ENCODE data around the gene DNTTIP2. TPM values are rescaled to one million over a fixed set of nuclear protein-coding genes. Genes with fewer than 3 reads are reported as not detected.
A peak's percentile ranks its signal among the peaks of the same experiment; 100 is the strongest.
"Not testable (repeated sequence)": the region's sequence is repeated elsewhere in the genome, so short reads cannot be mapped to it uniquely, and the experiment has no call there.

The DNTTIP2 gene
- total RNA-seq, 1 donor from 2014 or later: 38.4 TPM

DNA sequence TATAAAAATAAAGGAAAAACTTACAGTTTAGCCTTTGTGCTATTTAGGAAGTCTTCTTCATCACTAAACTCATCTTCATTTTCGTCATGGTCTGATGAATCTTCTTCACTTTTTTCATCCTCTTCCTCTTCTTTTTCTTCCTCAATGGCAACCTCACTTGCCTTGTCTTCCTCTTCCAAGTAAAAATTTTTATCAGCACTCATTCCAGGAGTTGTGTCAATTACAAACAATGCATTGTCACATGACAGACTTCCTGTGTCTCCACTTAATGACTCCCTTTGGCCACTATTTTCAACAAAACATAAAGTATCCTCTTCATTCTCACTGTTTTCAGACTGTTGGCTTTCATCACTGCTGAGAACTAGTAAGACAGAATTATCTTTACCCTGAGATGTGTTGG is 2.8 kb downstream of the DNTTIP2 start:
- no peak for DNase-seq

DNA sequence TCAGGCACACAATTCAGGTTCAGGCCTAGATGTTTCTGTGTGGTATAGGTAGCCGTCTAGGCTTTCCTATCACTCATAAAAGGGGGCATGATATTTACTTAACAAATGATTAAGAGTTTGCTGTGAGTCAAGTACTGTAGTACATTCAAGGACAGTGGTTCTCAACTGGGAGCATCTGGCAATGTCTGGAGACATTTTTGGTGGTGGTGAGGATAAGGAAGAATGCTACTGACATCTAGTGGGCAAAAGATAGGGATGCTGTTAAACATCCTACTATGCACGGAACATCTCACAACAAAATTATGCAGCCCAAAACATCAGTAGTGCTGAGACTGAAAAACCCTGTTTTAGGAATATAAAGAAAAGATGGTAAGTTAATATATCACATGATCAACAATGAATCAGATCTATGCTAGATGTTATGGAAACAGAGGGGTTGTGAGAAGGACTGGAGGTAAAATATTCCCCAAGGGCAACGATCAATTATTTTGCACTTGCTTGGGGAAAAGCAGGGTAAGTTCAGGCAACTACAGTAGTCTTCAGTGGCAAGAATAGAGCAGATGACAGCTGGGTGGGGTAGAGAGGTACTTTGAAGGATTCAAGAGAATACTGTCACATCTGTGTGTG is 4.9 kb downstream of the DNTTIP2 start:
- DNase-seq: no peak

DNA sequence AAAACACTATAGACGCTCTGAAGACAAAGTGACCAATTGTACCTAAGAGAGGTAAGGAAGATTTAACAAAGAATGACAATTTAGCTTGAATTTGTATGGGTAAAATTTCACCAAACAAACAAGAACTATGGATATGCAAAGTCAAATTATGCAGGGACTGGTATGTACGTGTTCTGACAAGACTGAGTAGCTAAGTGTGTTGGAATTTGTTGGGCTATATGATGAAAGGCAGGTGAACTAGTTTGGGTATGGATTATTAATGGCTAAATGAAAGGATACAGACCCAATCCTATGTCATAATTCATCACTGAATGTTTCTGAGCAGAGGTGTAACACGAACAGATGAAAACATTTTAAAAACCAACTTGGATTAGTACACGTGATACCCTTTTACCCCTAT is 7.6 kb downstream of the DNTTIP2 start:
- no peak for DNase-seq

DNA sequence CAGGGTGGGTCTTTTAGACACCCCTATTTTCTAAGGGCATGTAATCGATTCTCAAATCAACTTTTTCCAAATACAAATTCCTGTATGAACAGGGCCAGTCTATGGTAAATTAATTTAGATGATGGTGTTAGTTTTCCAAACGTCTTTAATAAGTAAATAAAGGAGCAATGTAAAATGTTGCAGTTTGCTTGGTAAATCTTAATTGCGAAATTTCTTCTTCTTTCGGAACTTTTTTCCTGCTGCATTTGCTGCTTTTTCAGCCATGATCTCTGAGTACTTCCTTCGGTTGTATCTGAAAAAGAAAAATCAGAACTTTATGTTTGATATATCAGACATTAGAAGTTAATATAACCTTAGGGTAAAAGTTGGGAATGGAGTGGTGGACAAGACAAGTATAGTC is 9.4 kb downstream of the DNTTIP2 start:
- no peak for DNase-seq

DNA sequence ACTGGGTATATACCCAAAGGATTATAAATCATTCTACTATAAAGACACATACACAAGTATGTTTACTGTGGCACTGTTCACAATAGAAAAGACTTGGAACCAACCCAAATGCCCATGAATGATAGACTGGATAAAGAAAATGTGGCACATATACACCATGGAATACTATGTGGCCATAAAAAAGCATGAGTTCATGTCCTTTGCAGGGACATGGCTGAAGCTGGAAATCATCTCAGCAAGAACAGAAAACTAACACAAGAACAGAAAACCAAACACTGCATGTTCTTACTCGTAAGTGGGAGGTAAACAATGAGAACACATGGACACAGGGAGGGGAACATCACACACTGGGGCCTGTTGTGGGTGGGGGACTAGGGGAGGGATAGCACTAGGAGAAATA is 10.5 kb downstream of the DNTTIP2 start:
- DNase-seq: not testable (repeated sequence)

DNA sequence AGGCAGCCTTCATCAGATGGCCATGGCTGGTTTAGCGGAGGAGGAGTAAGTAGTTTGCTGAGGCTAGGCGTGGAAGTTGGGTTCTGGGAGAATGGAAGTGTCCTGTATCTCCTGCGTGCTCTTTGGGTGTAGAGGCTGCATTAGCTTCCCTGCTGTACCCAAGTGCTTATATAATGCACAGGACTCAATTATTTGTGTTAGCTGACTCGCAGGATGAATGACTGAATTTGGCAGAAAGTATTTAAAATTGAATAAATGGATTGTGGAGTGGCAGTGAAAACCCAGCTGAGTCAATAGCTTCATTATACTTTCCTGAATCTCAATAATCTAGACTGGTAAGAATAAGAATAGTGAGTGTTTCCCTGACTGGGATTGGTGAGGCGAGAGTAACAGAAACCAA is 13.8 kb downstream of the DNTTIP2 start:
- no peak for DNase-seq

DNA sequence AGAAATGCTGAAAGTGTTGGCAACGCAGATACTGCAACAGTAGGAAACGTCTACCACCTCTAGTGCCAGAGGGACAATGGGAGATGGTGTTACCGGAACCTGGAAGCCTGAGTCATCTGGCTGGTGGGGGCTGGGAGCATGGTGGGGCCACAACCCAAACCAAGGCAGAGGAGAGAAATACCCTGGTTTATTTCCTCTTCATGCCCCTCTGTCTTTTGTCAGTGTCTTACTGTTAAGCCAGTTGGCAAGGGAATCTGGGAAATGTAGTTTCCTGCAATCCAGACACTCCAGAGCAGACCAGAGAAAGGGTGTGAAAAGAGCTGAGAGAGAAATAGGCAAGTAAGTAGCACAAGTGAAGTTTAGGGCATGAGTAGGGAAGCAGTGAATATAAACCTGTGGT is 14.8 kb downstream of the DNTTIP2 start:
- DNase-seq: no peak

DNA sequence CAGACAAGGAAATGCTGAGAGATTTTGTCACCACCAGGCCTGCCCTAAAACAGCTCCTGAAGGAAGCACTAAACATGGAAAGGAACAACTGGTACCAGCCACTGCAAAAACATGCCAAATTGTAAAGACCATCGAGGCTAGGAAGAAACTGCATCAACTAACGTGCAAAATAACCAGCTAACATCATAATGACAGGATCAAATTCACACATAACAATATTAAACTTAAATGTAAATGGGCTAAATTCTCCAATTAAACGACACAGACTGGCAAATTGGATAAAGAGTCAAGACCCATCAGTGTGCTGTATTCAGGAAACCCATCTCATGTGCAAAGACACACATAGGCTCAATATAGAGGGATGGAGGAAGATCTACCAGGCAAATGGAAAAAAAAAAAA is 21.4 kb downstream of the DNTTIP2 start:
- not testable (repeated sequence) for DNase-seq

DNA sequence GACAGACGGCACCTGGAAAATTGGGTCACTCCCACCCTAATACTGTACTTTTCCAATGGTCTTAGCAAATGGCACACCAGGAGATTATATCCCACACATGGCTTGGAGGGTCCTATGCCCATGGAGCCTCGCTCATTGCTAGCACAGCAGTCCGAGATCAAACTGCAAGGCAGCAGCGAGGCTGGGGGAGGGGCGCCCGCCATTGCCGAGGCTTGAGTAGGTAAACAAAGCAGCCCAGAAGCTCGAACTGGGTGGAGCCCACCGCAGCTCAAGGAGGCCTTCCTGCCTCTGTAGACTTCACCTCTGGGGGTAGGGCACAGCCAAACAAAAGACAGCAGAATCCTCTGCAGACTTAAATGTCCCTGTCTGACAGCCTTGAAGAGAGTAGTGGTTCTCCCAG is 23.0 kb downstream of the DNTTIP2 start:
- not testable (repeated sequence) for DNase-seq

DNA sequence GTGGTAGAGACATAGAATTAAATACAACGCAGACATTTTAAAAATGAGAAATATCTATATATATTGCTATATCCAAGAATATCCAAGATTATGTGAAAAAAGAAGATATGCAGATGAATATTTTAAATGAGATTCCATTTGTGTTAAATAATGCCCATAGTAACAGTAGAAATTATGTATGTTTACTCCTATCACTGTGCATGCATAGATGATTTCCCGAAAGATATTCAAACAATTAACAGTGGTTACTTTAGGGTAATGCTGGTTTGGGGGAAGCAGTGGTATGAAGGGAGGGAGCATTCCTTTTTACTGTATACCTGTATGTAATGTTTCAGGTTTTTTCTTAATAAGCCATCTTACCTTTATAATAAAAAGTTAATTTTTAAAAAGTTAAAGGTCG is 25.1 kb downstream of the DNTTIP2 start:
- DNase-seq: no peak

DNA sequence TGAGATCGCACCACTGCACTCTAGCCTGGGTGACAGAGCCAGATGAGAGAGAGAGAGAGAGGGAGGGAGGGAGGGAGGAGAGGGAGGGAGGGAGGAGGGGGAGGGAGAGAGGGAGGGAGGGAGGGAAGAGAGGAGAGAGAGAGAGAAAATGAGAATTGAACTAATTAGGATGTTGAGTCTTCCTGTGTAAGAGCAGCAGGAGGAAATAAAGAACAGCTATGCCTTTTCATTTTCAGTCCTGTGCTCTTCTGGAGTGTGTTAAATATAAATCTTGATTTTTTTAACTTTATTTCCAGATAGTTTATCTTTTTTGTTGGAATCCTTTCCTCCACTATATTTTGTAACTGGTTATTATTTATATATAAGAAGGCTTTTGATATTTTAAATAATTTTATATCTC is 27.1 kb downstream of the DNTTIP2 start:
- DNase-seq: no peak

DNA sequence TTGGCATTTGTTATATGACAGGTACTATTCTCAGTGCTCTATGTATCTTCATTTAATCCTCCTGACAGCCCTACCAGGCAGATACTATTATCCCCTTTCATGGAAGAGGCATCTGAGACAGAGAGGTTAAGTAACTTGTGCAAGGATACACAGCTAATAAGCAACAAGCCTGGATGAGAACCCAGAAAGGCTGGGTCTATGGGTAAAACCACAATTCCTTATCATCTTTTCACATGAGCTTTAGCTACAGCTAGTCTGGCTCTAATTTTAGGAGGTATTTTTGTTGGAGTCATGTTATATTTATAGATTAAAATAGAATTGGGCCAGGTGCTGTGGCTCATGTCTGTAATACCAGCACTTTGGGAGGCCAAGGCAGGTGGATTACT is 27.7 kb downstream of the DNTTIP2 start:
- DNase-seq: no peak

DNA sequence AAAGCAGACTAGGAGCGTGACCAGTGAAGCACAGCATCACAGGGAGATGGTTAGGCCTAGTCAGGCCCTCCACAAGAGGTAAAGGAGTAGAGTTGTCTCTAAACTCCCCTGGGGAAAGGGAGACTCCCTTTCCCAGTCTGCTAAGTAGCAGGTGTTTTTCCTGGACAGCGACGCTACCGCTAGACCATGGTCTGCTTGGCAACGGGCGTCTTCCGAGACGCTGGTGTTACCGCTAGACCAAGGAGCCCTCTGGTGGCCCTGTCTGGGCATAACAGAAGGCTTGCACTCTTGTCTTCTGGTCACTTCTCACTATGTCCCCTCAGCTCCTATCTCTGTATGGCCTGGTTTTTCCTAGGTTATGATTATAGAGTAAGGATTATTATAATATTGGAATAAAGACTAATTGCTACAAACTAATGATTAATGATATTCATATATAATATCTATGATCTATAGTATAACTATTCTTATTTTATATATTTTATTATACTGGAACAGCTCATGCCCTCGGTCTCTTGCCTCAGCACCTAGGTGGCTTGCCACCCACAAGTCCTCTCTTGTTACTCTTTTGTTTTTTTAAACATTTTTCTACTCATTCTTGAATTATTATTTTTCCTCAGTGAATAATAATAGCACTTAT is 28.2 kb downstream of the DNTTIP2 start:
- peak; percentile 37 for DNase-seq

DNA sequence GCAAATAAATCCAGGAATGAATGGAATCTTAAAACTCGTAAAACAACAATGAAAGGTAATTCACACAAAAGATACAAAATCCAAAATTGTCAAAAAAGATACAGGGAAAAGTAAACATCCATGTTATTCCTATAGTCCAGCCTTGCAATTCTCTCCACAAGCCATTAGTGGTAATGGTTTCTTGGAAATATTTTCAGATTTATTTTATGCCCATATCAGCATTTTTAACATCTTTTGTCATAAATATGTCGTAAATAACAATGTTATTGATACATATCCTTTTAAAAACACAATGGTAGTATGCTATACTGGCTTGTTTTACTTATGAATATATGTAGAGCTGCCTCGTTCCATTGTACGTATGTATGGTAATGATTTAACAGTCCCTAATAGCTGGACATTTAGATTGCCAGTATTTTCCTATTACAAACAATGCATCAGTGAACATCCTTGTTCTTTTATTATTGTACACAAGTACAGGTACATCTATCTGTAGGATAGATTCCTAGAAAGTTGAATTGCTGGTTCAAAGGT is 30.6 kb downstream of the DNTTIP2 start:
- no peak for DNase-seq

DNA sequence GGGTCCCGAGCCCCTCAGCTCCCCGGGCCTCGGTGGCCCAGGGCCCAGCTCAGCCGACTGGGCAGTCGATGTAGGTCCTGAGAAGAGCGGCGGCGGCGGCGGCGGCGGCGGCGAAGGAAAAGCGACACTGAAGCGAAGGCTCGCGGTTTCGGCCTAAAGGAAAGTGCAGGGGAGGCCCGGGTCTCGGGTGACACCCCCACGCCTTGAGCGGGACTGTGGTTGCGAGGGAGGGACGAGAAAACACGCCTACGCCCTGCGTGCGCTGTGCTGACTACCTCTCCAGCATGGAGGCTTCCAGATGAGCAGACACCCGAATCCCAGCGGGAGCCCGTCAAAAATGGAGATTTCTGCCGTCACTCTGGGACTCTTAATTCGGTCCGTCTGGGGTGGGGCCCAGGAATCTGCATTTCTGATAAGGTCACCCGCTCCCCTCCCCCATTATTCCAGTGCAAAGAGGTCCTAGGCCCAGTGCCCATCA is 31.2 kb downstream of the DNTTIP2 start:
- peak; percentile 46 for DNase-seq

DNA sequence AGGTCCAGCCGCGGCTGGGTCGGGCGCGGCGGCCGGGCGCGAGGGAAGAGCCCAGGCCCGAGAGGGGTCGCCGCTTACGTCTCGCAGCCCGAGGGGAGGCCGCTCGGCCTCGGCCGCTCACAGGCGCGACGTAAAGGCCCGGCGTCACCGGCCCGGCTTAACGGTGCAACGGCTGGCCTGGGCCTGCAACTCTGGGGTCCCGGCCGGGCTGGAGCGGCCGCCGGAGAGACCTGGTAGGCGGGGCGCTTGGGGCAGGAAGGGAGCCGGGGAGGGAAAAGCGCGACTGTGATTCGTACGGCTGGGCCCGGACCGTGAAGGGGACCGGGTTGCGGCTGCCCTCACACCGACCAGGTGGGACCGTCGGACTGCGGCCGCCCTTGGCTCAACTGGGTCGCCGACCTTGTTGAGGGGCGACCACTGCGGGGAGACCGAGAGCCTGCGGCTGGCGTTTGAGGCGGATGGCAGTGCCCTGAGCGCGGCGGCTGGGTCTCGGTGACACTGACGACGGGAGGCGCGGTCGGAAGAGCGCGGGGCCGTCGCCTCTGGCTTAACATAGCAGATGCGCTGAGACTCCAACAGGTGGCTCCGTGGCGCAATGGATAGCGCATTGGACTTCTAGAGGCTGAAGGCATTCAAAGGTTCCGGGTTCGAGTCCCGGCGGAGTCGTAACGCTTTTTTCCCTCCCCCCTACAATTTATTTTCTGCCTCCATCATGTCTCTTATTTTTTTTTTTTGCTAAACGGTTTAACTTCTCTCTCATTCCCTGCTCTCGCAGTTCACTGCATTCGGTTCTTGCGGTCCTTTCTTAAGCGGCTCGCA is 31.8 kb downstream of the DNTTIP2 start:
- peak; percentile 53 for DNase-seq

DNA sequence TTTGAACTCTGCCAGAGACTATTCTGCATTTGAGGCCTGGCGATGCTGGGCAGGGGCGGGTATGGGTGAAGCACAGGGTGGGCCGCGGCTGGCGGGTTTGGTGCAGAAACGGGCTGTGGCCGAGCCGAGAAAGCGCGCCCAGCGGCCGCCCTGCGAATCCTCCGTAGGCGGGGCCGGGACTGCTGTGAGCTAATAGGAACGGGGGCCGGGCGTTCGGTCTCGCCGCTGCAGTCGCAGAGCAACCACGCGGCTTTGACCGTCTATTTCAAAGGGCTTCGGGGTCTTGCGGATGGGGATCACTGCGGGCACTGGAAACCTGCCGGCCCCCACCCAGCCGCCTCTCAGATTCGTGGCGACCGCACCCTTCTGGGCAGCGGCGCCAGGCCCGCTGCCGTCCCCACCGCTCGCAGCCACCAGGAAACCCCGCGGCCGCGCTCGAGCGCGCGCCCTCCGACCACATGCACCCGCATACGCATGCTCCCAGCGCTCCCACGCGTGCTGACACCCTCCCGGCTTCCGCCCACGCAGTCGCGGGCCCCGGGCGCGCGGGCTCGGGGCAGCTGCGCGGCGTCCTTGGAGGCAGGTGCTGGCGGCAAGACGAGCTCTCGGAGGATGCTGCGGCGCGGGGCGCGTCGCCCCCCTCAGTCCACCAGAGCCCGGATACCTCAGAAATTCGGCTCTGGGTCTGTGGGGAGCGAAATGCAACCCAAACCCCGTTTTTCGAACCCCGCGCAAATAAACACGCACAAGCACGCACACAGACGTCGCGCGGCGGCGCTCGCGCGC is 32.6 kb downstream of the DNTTIP2 start:
- DNase-seq: peak; percentile 88

DNA sequence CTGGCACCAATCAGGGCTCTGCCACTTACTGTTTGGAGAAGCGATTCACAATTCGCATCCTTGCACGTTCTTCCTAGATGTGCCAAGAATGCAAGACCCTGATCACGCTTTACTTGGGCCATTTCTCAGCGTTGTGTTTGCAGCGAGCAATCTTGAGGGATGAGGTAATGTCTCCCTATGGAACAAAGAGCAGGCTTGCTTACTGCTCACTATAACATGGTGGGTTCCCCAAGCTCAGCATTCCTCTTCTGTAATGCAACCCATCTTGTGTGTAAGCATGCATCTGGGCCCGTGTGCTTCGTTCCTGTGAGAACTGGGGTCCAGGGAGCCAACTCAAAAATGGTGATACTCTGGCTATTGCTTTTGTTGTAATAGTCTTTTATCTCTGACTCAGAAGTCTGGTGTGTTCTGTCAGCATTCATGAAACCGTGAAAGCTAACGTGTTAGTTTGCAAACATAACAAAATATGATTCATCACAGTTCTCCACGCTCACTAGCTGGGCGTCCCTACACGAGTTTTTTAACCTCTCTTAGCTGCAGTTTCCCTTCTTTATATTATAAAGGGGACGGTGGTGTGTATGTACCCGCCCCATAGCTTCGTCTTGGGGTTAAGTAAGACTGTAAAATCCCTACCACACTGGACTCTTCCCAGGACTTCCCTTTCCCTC is 33.3 kb downstream of the DNTTIP2 start:
- peak; percentile 35 for DNase-seq

DNA sequence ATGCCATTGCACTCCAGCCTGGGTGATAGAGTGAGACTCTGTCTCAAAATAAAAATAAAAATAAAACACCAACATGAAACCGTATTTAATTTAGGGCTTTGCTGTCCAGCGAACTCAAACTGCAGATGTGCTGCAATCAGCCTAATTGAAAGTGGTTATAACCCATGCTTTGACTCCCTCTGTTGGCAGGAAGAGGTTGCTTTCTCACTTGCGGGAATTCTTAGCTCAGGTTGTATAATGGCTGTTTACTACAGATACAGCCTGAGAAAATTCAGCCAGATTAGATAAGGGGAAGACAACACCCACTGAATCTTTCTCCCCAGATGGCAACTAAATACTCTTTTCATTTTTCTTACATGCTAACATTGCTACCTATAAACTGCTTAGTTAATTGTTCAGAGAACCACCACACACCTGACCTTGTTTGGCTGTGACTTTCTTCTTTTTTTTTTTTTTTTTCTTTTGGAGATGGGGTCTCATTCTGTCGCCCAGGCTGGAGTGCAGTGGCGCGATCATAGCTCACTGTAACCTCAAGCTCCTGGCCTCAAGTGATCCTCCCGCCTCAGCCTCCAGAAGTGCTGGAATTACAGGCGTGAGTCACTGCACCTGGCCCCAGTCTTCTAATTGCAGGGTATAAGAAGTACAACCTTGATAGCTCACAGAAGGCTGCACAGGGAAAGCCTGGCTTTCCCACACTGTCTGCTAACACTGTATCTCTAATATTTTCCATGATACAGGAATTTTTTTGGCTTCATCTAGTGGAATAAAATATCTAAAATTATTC is 34.6 kb downstream of the DNTTIP2 start:
- DNase-seq: peak; percentile 20

DNA sequence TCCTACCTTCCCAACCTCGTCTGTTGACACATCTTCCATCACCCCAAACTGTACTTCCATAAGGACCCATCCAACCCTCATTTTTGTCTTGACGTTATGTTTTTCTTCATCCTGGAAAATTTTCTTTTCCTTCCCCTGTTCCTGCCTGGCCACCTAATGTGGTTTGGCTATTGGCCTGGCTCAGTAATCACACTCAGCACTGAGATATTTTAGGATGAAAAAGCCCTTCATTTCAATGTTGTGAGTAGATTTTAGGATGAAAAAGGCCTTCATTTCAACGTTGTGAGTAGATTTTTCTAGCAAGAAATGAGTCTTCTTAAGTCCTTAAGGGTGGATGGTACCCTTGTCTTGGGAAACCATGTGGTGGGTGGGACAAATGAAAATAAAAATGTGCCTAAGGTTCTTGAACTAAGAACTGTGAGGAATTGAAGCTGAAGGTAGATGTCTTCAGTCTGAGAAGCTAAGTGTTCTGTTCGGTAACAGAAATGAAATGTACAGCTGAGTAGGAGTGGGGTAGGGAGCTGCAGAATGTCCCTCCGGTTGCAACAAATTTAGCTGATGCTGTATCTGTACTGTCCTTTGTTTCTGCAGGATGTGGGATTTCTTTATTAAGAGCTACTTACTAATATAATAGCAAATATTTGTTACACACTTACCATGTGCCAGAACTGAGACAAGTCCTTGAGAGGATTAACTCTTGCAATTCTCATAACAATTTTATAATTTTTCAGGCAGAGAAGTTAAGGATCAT is 36.1 kb downstream of the DNTTIP2 start:
- DNase-seq: no peak

Measured in occipital lobe (tissue), 2 donors.